ENCODE results near the gene PDSS2.
"Not testable (repeated sequence)": the region's sequence is repeated elsewhere in the genome, so short reads cannot be mapped to it uniquely, and the experiment has no call there.

The PDSS2 gene

GRCh38 chr6:107313776-107314175 is 145.6 kb downstream of the PDSS2 start:
- TF ChIP-seq CTCF (conservative IDR thresholded peaks at IDR 0.05; ENCODE audit: low read depth, low read length) = no peak
- DNase-seq (ENCODE audit: low read depth) = no peak
- no peak overlapping the region for H3K4me3 ChIP-seq (ENCODE audit: low read length)

- TF ChIP-seq CTCF (conservative IDR thresholded peaks at IDR 0.05; ENCODE audit: low read depth, low read length) = no peak
- no peak for DNase-seq (ENCODE audit: low read depth)
- no peak overlapping the region for H3K4me3 ChIP-seq (ENCODE audit: low read length)
These were observed 149.0 kb downstream of the PDSS2 start for GRCh38 chr6:107310362-107310761.

- H3K4me3 ChIP-seq (ENCODE audit: low read length) = no peak overlapping the region
- no peak for DNase-seq (ENCODE audit: low read depth)
These were observed 150.7 kb downstream of the PDSS2 start for GRCh38 chr6:107308677-107309076.

GRCh38 chr6:107305994-107306393 is 153.4 kb downstream of the PDSS2 start:
- not testable (repeated sequence) for DNase-seq (ENCODE audit: low read depth); H3K4me3 ChIP-seq (ENCODE audit: low read length)

More at GRCh38 chr6:107308677-107309076, 150.7 kb downstream of the PDSS2 start:
- TF ChIP-seq CTCF (conservative IDR thresholded peaks at IDR 0.05; ENCODE audit: low read depth, low read length) = no peak

- TF ChIP-seq CTCF (conservative IDR thresholded peaks at IDR 0.05; ENCODE audit: low read depth, low read length) = no peak
- H3K4me3 ChIP-seq (ENCODE audit: low read length) = no peak overlapping the region
- no peak for DNase-seq (ENCODE audit: low read depth)
These were observed 154.0 kb downstream of the PDSS2 start for GRCh38 chr6:107305391-107305790.

GRCh38 chr6:107304421-107305025 is 154.8 kb downstream of the PDSS2 start:
- no peak for TF ChIP-seq CTCF (conservative IDR thresholded peaks at IDR 0.05; ENCODE audit: low read depth, low read length)
- DNase-seq (ENCODE audit: low read depth) = no peak
- H3K4me3 ChIP-seq (ENCODE audit: low read length) = no peak overlapping the region

GRCh38 chr6:107293350-107293749 is 166.0 kb downstream of the PDSS2 start:
- no peak overlapping the region for H3K4me3 ChIP-seq (ENCODE audit: low read length)
- no peak for DNase-seq (ENCODE audit: low read depth)
- TF ChIP-seq CTCF (conservative IDR thresholded peaks at IDR 0.05; ENCODE audit: low read depth, low read length) = no peak

Data from retinal pigment epithelial cell (primary cell).